Osteoblast (primary cell): Measurements from ENCODE around the gene KRT1. TPM values are rescaled to one million over a fixed set of nuclear protein-coding genes. Genes with fewer than 3 reads are reported as not detected.

ENCODE experiments used
- DNase-seq: peaks from one replicate; pipeline ENCODE4 v3.0.0; 2011; ENCODE audit warnings: low spot score, mixed read lengths; ENCODE audit not compliant: insufficient read length; ENCODE audit errors: missing footprints
- H2AFZ ChIP-seq: 2 replicates; pipeline ENCODE4 v1.6.0; 2011; ENCODE audit warnings: mild to moderate bottlenecking, low read length
- H3K27ac ChIP-seq: 2 replicates; pipeline ENCODE4 v1.5.1; 2011; ENCODE audit warnings: mild to moderate bottlenecking, low read depth, low read length, moderate library complexity
- H3K27me3 ChIP-seq: 2 replicates; pipeline ENCODE4 v1.6.0; 2012; ENCODE audit warnings: mild to moderate bottlenecking, control low read depth, inconsistent platforms, low read length, moderate library complexity; ENCODE audit not compliant: insufficient read depth
- H3K36me3 ChIP-seq: 2 replicates; pipeline ENCODE4 v1.5.1; 2011; ENCODE audit warnings: mild to moderate bottlenecking, low read length, control low read depth, moderate library complexity; ENCODE audit not compliant: insufficient read depth
- H3K4me1 ChIP-seq: 2 replicates; pipeline ENCODE4 v1.5.1; 2011; ENCODE audit warnings: mild to moderate bottlenecking, low read length, control low read depth, moderate library complexity; ENCODE audit not compliant: insufficient read depth
- H3K4me2 ChIP-seq: 2 replicates; pipeline ENCODE4 v1.6.0; 2011; ENCODE audit warnings: mild to moderate bottlenecking, low read length; ENCODE audit not compliant: insufficient read depth
- H3K4me3 ChIP-seq: fragments of 200-600 bp; sonication (generic); 3 replicates; pipeline ENCODE4 v1.5.1; 2012; ENCODE audit warnings: mild to moderate bottlenecking, low read length, inconsistent platforms; ENCODE audit not compliant: insufficient read depth
- H3K79me2 ChIP-seq: 2 replicates; pipeline ENCODE4 v1.6.0; 2012; ENCODE audit warnings: mild to moderate bottlenecking, low read length, control low read depth, inconsistent platforms; ENCODE audit not compliant: insufficient read depth
- H3K9me3 ChIP-seq: 2 replicates; pipeline ENCODE4 v1.5.1; 2011; ENCODE audit warnings: low read depth, low read length, control low read depth
- H4K20me1 ChIP-seq: 2 replicates; pipeline ENCODE4 v1.6.0; 2012; ENCODE audit warnings: mild to moderate bottlenecking, low read length, control low read depth; ENCODE audit not compliant: insufficient read depth
- CTCF ChIP-seq: IDR thresholded peaks from 2 replicates; pipeline ENCODE4 v1.5.1; 2011; ENCODE audit warnings: mild to moderate bottlenecking, low read depth, low read length, moderate library complexity; ENCODE audit errors: extremely low read depth
- total RNA-seq: library from RNA; depleted of rRNA; stranded (reverse); fragments of >200 nt; gene quantifications from 2 replicates; pipeline ENCODE4 v1.2.3, GENCODE V29; 2012

KRT1 gene
- total RNA-seq, 1 donor, result not detected

- no peak overlapping the region for H3K27ac ChIP-seq
- no peaks in the 10 kb centered on the region for H3K79me2 ChIP-seq
- H3K4me2 ChIP-seq, result no peak overlapping the region
- H4K20me1 ChIP-seq, result no peaks in the 10 kb centered on the region
- no peak overlapping the region for H3K4me3 ChIP-seq
- peaks cover 57% of the 10 kb centered on the region for H3K27me3 ChIP-seq
- no peaks in the 10 kb centered on the region for H3K9me3 ChIP-seq
- no peaks in the 10 kb centered on the region for H3K36me3 ChIP-seq
- H3K4me1 ChIP-seq, result no peaks in the 10 kb centered on the region
- no peak for TF ChIP-seq CTCF
- DNase-seq, result no peak
- no peak overlapping the region for H2AFZ ChIP-seq
Measured at GRCh38 chr12:52657250-52657902, 22.8 kb downstream of the KRT1 start.

GRCh38 chr12:52656616-52657015 lies 23.6 kb downstream of the KRT1 start:
- Histone ChIP-seq H3K4me2 (no peak overlapping the region), H3K4me1 (no peaks in the 10 kb centered on the region), H4K20me1 (no peaks in the 10 kb centered on the region), H3K27ac (no peak overlapping the region), H3K4me3 (no peak overlapping the region), H3K27me3 (peaks cover 57% of the 10 kb centered on the region), H2AFZ (no peak overlapping the region), H3K9me3 (no peaks in the 10 kb centered on the region), H3K36me3 (no peaks in the 10 kb centered on the region), H3K79me2 (no peaks in the 10 kb centered on the region)
- no peak for TF ChIP-seq CTCF
- DNase-seq, result no peak

- DNase-seq, result no peak
- Histone ChIP-seq H3K27ac (no peak overlapping the region), H4K20me1 (no peaks in the 10 kb centered on the region), H3K9me3 (no peaks in the 10 kb centered on the region), H2AFZ (no peak overlapping the region), H3K79me2 (no peaks in the 10 kb centered on the region), H3K4me2 (no peak overlapping the region), H3K4me3 (no peak overlapping the region), H3K36me3 (no peaks in the 10 kb centered on the region), H3K4me1 (no peaks in the 10 kb centered on the region), H3K27me3 (peaks cover 53% of the 10 kb centered on the region)
- TF ChIP-seq CTCF, result no peak
Measured at GRCh38 chr12:52655720-52656124, 24.5 kb downstream of the KRT1 start.

- Histone ChIP-seq H3K4me1 (no peaks in the 10 kb centered on the region), H3K79me2 (no peaks in the 10 kb centered on the region), H3K36me3 (no peaks in the 10 kb centered on the region), H4K20me1 (no peaks in the 10 kb centered on the region), H3K4me2 (no peak overlapping the region), H3K27ac (no peak overlapping the region), H3K9me3 (no peaks in the 10 kb centered on the region), H3K27me3 (peaks cover 55% of the 10 kb centered on the region), H3K4me3 (no peak overlapping the region), H2AFZ (no peak overlapping the region)
- TF ChIP-seq CTCF, result no peak
- no peak for DNase-seq
Measured at GRCh38 chr12:52655251-52655650, 25.0 kb downstream of the KRT1 start.
